K562 (cell line): Measurements from ENCODE around the gene MLX. TPM values are rescaled to one million over a fixed set of nuclear protein-coding genes. Genes with fewer than 3 reads are reported as not detected.

ENCODE experiments used
- ARID1B ChIP-seq: fragments of 450-650 bp; IDR thresholded peaks from 2 replicates; pipeline ENCODE4 v1.6.1; 2016; ENCODE audit warnings: antibody characterized with exemption, mild to moderate bottlenecking, inconsistent platforms
- BRD4 ChIP-seq: fragments of 200-600 bp; sonication (generic); IDR thresholded peaks from 2 replicates; pipeline ENCODE4 v1.6.1; 2017; ENCODE audit warnings: inconsistent platforms
- CHD1 ChIP-seq: fragments of 200-600 bp; sonication (generic); IDR thresholded peaks from one replicate; pipeline ENCODE4 v1.6.1; 2012; ENCODE audit warnings: mild to moderate bottlenecking, moderate library complexity, low read length, inconsistent platforms
- ESRRA ChIP-seq: fragments of 450-650 bp; IDR thresholded peaks from 2 replicates; pipeline ENCODE4 v1.6.1; 2014; ENCODE audit warnings: low read depth, mild to moderate bottlenecking, moderate library complexity, borderline replicate concordance
- ESRRB ChIP-seq: fragments of 250-450 bp; sonication (Bioruptor Pico); IDR thresholded peaks from 2 replicates; pipeline ENCODE4 v1.5.0; 2020; ENCODE audit warnings: mild to moderate bottlenecking, moderate library complexity, borderline replicate concordance
- ETV1 ChIP-seq: fragments of 450-650 bp; conservative IDR thresholded peaks from 2 replicates; pipeline ENCODE4 v1.6.1; 2016; ENCODE audit warnings: missing genetic modification characterization, control low read depth, low read depth, missing compliant biosample characterization
- GABPA ChIP-seq: fragments of 200-800 bp; sonication (Bioruptor generic); conservative IDR thresholded peaks from 2 replicates; pipeline ENCODE4 v1.6.1; 2016; ENCODE audit warnings: low read depth, missing genetic modification characterization, missing compliant biosample characterization
- HBP1 ChIP-seq: fragments of 450-650 bp; formaldehyde crosslinking; IDR thresholded peaks from 2 replicates; pipeline ENCODE4 v1.4.0; 2022; ENCODE audit warnings: missing genetic modification characterization
- MGA ChIP-seq: fragments of 450-650 bp; IDR thresholded peaks from 2 replicates; pipeline ENCODE4 v1.6.1; 2016; ENCODE audit warnings: mild to moderate bottlenecking, moderate library complexity
- TCF7 ChIP-seq: sonication (generic); IDR thresholded peaks from 2 replicates; pipeline ENCODE4 v1.6.1; 2016; ENCODE audit warnings: antibody characterized with exemption, borderline replicate concordance
- TCFL5 ChIP-seq: fragments of 250-450 bp; sonication (Bioruptor Pico); conservative IDR thresholded peaks from 2 replicates; pipeline ENCODE4 v1.6.1; 2021; ENCODE audit warnings: mild to moderate bottlenecking, moderate library complexity, matching md5 sums
- ZNF395 ChIP-seq: fragments of 200-800 bp; sonication (Bioruptor generic); IDR thresholded peaks from 2 replicates; pipeline ENCODE4 v1.6.1; 2017; ENCODE audit warnings: missing genetic modification characterization, missing compliant biosample characterization
- polyA plus RNA-seq, 8 experiments: library from polyadenylated mRNA; depleted of rRNA in 4 of 8; stranded (reverse) in 5 of 8; unstranded in 3 of 8; fragments of >200 nt; fragmentation: Nextera tagmentation in 2 of 8; fragmentation: Illumina TruSeq in 1 of 8; extraction: Ambion mirVana in 2 of 8; extraction: Trizol in 1 of 8; gene quantifications; 2 replicates each; pipeline versions ENCODE4 v1.2.1 to v1.2.3, GENCODE V29; 2011 to 2014; ENCODE audit warnings: inconsistent platforms in 1 of 8, missing spikeins in 1 of 8
- total RNA-seq, 7 experiments: library from RNA; depleted of rRNA in 6 of 7; stranded (reverse); fragments of >200 nt in 6 of 7; fragmentation: Illumina TruSeq in 2 of 7; extraction: Trizol in 2 of 7; gene quantifications; 2 replicates each; pipeline versions ENCODE4 v1.2.1 to v1.2.3, GENCODE V29; 2011 to 2021; ENCODE audit warnings: low replicate concordance in 1 of 7

MLX gene
- total and polyA plus RNA-seq, 9 of the 15 experiments (the other 6 are each of a cell fraction or from before 2014, with no cell fraction given): 42.9 to 100 (median 58.9) TPM

- TF ChIP-seq HBP1: no peak
- peak; percentile 82 for TF ChIP-seq ESRRA
- no peak for TF ChIP-seq CHD1
- TF ChIP-seq ZNF395 (CRISPR knock-in tag): peak; percentile 79
- TF ChIP-seq ETV1 (tag): peak; percentile 79
- TF ChIP-seq TCF7: no peak
- TF ChIP-seq BRD4: peak; percentile 79; the same call in 1 of the 2 replicates
- peak; percentile 14; the same call in 1 of the 2 replicates for TF ChIP-seq ARID1B
- TF ChIP-seq ESRRB (CRISPR knock-in tag): peak; percentile 35; the same call in 1 of the 2 replicates
- TF ChIP-seq GABPA: peak; percentile 97
- TF ChIP-seq MGA: peak; percentile 94
- no peak for TF ChIP-seq TCFL5
Observed at GRCh38 chr17:42577532-42578281, 10.8 kb downstream of the MLX start, which contains the start of gene PSMC3IP (continued).
